Measurements from ENCODE around the gene DDX18. TPM values are rescaled to one million over a fixed set of nuclear protein-coding genes. Genes with fewer than 3 reads are reported as not detected.
A peak's percentile ranks its signal among the peaks of the same experiment; 100 is the strongest.

The DDX18 gene
- total RNA-seq, 1 experiment from 2014 or later, result 107 TPM

DNA sequence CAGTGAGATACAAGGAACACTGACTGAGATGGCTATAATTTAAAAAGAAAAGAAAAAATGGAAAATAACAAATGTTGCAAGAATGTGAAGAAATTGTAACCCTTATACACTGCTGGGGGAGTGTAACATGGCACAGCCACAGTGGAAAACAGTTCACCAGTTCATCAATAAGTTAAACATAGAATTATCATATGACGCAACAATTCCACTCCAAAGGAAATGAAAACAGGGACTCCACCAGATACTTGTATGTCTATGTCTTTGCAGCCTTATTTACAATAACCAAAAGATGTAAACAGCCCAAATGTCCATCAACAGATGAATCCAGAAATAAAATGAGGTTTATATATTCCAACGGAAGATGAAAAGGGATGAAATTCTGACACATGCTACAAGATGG is 30.8 kb downstream of the DDX18 start:
- no peak for TF ChIP-seq ESRRA (CRISPR knock-in tag; IDR thresholded peaks at IDR 0.05; ENCODE audit: borderline replicate concordance)
- TF ChIP-seq, protein P1, sequence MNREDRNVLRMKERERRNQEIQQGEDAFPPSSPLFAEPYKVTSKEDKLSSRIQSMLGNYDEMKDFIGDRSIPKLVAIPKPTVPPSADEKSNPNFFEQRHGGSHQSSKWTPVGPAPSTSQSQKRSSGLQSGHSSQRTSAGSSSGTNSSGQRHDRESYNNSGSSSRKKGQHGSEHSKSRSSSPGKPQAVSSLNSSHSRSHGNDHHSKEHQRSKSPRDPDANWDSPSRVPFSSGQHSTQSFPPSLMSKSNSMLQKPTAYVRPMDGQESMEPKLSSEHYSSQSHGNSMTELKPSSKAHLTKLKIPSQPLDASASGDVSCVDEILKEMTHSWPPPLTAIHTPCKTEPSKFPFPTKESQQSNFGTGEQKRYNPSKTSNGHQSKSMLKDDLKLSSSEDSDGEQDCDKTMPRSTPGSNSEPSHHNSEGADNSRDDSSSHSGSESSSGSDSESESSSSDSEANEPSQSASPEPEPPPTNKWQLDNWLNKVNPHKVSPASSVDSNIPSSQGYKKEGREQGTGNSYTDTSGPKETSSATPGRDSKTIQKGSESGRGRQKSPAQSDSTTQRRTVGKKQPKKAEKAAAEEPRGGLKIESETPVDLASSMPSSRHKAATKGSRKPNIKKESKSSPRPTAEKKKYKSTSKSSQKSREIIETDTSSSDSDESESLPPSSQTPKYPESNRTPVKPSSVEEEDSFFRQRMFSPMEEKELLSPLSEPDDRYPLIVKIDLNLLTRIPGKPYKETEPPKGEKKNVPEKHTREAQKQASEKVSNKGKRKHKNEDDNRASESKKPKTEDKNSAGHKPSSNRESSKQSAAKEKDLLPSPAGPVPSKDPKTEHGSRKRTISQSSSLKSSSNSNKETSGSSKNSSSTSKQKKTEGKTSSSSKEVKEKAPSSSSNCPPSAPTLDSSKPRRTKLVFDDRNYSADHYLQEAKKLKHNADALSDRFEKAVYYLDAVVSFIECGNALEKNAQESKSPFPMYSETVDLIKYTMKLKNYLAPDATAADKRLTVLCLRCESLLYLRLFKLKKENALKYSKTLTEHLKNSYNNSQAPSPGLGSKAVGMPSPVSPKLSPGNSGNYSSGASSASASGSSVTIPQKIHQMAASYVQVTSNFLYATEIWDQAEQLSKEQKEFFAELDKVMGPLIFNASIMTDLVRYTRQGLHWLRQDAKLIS (CRISPR knock-in tag; IDR thresholded peaks at IDR 0.05; ENCODE audit: borderline replicate concordance), result no peak
- peaks cover 13% of the 10 kb centered on the region for H3K36me3 Mint-ChIP-seq
- no peak for ATAC-seq
- H3K4me3 Mint-ChIP-seq, result no peak overlapping the region
- ChIA-PET POLR2A (no interaction called here), CTCF (no interaction called here)
- DNase-seq (ENCODE audit: low spot score), result no peak
- peaks cover 16% of the 10 kb centered on the region for H3K9me3 Mint-ChIP-seq
- H3K27ac Mint-ChIP-seq, result no peak overlapping the region
- H3K4me1 Mint-ChIP-seq, result peaks cover 36% of the 10 kb centered on the region
- peaks cover 14% of the 10 kb centered on the region for H3K27me3 Mint-ChIP-seq (ENCODE audit: low read depth)

DNA sequence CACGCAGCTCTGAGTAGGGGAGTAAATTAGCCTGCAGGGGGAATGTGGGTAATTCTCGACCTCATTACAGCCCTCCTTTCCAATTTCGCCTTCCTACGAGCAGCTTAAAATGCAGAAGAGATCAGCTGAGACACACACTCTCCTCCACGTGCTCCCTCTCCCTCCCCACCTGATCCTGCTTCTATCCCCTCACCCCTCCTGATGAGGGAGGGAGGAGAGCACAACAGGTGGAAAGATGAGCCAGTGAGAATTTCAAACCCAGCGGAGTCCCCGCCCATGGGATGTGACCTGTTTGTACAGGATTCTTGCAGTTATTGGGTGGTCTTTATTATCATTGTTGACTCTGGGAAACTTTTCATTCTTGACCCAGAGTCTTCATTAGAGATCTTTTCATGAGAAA is 35.5 kb downstream of the DDX18 start:
- DNase-seq (ENCODE audit: low spot score) (peak; percentile 52), ATAC-seq (peak; percentile 95)
- TF ChIP-seq, protein P2, sequence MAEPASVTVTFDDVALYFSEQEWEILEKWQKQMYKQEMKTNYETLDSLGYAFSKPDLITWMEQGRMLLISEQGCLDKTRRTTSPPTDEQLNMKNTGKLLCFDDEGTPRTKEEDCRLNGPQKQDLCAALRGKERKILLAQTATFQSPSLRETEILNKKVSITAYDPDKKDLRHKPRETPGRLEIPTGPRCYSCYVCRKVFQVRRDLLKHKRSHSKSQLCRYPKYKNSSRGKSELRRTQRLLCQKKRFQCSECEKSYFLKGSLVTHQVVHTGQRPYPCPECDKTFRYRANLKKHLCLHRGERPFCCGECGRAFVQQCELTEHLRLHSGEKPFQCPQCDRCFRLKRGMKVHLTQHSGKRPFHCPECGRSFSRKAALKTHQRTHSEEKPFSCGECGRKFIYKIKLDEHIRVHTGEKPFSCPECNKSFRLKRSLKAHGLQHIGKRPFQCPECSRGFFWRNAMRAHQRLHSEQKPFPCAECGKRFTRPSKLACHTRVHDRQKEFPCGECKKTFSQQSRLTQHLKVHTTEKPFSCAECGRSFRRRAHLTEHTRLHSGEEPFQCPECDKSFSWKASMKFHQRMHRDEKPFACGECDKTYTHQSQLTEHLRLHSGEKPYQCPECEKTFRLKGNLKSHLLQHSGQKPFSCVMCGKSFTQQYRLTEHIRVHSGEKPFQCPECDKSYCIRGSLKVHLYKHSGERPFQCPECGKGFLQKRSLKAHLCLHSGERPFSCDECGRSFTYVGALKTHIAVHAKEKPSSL (CRISPR knock-in tag; conservative IDR thresholded peaks at IDR 0.05), result no peak
- TF ChIP-seq ZNF232 (CRISPR knock-in tag; IDR thresholded peaks at IDR 0.05), result no peak; the same call in 1 of the 2 replicates
- TF ChIP-seq, protein P3, sequence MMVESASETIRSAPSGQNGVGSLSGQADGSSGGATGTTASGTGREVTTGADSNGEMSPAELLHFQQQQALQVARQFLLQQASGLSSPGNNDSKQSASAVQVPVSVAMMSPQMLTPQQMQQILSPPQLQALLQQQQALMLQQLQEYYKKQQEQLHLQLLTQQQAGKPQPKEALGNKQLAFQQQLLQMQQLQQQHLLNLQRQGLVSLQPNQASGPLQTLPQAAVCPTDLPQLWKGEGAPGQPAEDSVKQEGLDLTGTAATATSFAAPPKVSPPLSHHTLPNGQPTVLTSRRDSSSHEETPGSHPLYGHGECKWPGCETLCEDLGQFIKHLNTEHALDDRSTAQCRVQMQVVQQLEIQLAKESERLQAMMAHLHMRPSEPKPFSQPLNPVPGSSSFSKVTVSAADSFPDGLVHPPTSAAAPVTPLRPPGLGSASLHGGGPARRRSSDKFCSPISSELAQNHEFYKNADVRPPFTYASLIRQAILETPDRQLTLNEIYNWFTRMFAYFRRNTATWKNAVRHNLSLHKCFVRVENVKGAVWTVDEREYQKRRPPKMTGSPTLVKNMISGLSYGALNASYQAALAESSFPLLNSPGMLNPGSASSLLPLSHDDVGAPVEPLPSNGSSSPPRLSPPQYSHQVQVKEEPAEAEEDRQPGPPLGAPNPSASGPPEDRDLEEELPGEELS (CRISPR knock-in tag; IDR thresholded peaks at IDR 0.05), result no peak
- peak; percentile 76; the same call in 1 of the 2 replicates for TF ChIP-seq TEAD1 (CRISPR knock-in tag; IDR thresholded peaks at IDR 0.05)
- no peak for TF ChIP-seq ZNF671 (CRISPR knock-in tag; IDR thresholded peaks at IDR 0.05)
- TF ChIP-seq GABPB1 (CRISPR knock-in tag; IDR thresholded peaks at IDR 0.05), result no peak
- TF ChIP-seq, protein P4, sequence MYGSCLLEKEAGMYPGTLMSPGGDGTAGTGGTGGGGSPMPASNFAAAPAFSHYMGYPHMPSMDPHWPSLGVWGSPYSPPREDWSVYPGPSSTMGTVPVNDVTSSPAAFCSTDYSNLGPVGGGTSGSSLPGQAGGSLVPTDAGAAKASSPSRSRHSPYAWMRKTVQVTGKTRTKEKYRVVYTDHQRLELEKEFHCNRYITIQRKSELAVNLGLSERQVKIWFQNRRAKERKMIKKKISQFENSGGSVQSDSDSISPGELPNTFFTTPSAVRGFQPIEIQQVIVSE (CRISPR knock-in tag; IDR thresholded peaks at IDR 0.05; ENCODE audit: borderline replicate concordance), result no peak
- TF ChIP-seq ZNF219 (CRISPR knock-in tag; IDR thresholded peaks at IDR 0.05; ENCODE audit: borderline replicate concordance), result no peak
- TF ChIP-seq SOX15 (CRISPR knock-in tag; IDR thresholded peaks at IDR 0.05), result no peak
- no peak for TF ChIP-seq OVOL2 (CRISPR knock-in tag; IDR thresholded peaks at IDR 0.05; ENCODE audit: borderline replicate concordance)
- TF ChIP-seq, protein P5, sequence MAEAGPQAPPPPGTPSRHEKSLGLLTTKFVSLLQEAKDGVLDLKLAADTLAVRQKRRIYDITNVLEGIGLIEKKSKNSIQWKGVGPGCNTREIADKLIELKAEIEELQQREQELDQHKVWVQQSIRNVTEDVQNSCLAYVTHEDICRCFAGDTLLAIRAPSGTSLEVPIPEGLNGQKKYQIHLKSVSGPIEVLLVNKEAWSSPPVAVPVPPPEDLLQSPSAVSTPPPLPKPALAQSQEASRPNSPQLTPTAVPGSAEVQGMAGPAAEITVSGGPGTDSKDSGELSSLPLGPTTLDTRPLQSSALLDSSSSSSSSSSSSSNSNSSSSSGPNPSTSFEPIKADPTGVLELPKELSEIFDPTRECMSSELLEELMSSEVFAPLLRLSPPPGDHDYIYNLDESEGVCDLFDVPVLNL (CRISPR knock-in tag; IDR thresholded peaks at IDR 0.05; ENCODE audit: borderline replicate concordance, low read depth), result no peak
- TF ChIP-seq GTF2I (CRISPR knock-in tag; conservative IDR thresholded peaks at IDR 0.05), result no peak
- TF ChIP-seq, protein P6, sequence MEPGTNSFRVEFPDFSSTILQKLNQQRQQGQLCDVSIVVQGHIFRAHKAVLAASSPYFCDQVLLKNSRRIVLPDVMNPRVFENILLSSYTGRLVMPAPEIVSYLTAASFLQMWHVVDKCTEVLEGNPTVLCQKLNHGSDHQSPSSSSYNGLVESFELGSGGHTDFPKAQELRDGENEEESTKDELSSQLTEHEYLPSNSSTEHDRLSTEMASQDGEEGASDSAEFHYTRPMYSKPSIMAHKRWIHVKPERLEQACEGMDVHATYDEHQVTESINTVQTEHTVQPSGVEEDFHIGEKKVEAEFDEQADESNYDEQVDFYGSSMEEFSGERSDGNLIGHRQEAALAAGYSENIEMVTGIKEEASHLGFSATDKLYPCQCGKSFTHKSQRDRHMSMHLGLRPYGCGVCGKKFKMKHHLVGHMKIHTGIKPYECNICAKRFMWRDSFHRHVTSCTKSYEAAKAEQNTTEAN (CRISPR knock-in tag; IDR thresholded peaks at IDR 0.05), result no peak
- no peak for TF ChIP-seq NFATC4 (CRISPR knock-in tag; IDR thresholded peaks at IDR 0.05)
- no peak for TF ChIP-seq FOXP1 (CRISPR knock-in tag; IDR thresholded peaks at IDR 0.05; ENCODE audit: borderline replicate concordance)
- TF ChIP-seq TCF7 (CRISPR knock-in tag; IDR thresholded peaks at IDR 0.05; ENCODE audit: low read depth), result no peak
- TF ChIP-seq, protein P7, sequence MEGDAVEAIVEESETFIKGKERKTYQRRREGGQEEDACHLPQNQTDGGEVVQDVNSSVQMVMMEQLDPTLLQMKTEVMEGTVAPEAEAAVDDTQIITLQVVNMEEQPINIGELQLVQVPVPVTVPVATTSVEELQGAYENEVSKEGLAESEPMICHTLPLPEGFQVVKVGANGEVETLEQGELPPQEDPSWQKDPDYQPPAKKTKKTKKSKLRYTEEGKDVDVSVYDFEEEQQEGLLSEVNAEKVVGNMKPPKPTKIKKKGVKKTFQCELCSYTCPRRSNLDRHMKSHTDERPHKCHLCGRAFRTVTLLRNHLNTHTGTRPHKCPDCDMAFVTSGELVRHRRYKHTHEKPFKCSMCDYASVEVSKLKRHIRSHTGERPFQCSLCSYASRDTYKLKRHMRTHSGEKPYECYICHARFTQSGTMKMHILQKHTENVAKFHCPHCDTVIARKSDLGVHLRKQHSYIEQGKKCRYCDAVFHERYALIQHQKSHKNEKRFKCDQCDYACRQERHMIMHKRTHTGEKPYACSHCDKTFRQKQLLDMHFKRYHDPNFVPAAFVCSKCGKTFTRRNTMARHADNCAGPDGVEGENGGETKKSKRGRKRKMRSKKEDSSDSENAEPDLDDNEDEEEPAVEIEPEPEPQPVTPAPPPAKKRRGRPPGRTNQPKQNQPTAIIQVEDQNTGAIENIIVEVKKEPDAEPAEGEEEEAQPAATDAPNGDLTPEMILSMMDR (IDR thresholded peaks at IDR 0.05), result no peak
- no peak for TF ChIP-seq HMGA2 (CRISPR knock-in tag; IDR thresholded peaks at IDR 0.05)

More for the DNA sequence above, 35.5 kb downstream of the DDX18 start:
- ChIA-PET POLR2A (interaction anchor here (1.0 kb wide), 1 partner anchor 11 kb away, joined by 3 read pairs; no protein-coding TSS in a partner anchor), CTCF (interaction anchor here (1.0 to 2.5 kb wide), 4 partner anchors 9 to 36 kb away, joined by 4 to 14 read pairs (median 8); partner anchors contain the start of gene DDX18)
- Mint-ChIP-seq H3K4me1 (peaks cover 40% of the 10 kb centered on the region), H3K27me3 (ENCODE audit: low read depth) (peaks cover 14% of the 10 kb centered on the region), H3K27ac (peak overlapping the region; percentile 80), H3K36me3 (peaks cover 13% of the 10 kb centered on the region), H3K4me3 (peak overlapping the region; percentile 59), H3K9me3 (peaks cover 16% of the 10 kb centered on the region)

Data from WTC11 (cell line).